NCI-H128 (cell line): ENCODE measurements around the gene HHATL.

Experiments
- DNase-seq: peaks from one replicate; lab custom pipeline; 2025; ENCODE audit not compliant: unreplicated experiment; lab: John Stamatoyannopoulos, UW

HHATL gene

DNA sequence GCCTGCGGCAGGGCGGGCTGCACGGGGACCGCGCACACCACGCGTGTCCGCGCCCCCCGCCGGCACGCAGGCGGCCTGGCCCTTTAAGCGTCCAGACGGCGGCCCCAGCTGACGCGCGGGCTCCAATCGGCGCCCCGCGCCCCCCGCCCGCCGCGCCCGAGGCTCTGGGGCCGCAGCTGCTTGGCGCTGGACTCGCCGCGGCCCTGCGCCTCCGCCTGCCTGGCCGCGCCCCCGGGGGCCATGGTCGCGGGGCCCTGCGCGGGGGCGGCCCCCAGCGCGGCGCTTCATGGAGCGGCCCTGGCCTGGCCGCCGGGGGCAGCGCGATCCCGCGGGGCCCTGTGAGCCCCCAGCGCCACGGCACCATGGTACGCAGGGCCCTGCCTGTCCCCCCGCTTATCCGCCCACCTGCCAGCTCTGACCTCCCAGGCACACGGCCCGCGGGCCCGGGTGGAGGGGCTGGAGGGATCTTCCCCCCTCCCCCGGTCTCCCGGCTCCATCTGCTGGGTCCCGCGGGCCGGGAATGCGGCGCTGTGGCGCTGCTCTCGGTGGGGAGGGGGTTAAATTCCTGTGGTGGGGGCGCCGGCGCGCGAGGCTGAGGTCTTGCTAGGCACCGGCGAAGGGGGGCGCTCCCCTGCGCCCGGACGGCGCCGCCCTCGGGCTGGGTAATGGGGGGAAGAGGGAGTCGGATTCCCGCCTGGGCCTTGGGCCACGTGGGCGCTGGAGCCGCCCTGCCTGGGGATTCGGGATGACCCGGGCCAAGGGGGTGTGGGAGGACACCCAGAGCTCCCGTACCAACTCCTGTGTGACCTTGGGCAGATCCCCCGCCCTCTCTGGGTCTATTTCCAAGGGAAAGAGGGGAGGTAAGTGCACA lies 48.0 kb downstream of the HHATL start:
- DNase-seq = no peak

DNA sequence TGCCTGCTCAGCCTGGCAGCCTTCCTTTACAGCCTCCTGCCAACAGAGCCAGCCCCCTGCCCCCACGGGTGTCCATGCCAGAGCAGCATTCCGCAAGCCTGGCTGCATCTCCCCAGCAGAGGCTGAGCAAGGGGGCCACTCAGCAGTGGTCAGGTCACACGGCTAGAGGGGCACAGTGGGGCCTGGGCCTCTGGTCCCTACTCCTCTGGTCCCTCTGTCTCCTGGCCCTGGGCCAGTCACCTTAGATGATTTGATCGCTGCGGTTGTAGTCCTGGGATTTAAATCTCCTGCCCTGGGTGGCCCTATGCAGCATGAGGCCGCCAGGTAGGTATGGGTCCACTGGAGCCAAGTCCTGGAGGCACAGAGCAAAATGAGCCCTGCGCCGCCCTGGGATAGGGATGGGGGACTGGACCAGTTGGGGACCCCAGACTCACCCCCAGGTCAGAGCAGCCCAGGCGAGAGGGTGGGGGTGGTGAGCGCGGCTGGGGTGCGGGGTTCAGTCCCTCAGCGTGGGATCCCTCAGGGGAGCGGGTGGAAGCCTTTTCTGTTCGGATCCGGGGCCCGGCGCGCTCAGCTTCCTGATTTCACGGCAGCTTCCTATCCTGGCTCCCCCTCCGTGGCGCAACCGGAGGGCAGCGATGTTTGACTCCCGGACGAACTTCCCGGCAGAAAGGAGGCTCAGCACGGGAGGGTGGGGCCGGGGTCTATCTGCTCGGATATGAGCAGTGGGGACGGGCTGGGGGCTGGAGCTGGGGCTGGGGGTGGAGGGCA lies 48.9 kb downstream of the HHATL start, which contains the start of gene ZBTB47:
TSS of gene ZBTB47 (plus strand) at position 138 of the 771 bp plus-strand sequence. CDS start 4,659 bp downstream, outside the sequence.
- DNase-seq = no peak

DNA sequence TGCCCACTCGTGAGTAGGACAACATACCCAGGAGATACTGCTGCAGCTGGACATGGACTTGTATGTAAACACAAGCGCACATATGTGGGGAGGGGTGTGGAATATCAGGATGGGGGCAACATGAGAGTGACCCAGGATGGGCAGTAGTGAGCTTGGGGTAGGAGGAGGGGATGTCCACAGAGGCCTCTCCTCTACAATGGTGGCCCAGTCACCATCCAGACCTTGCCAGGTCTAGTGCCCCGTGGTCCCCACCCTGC lies 49.4 kb downstream of the HHATL start:
- DNase-seq = no peak

DNA sequence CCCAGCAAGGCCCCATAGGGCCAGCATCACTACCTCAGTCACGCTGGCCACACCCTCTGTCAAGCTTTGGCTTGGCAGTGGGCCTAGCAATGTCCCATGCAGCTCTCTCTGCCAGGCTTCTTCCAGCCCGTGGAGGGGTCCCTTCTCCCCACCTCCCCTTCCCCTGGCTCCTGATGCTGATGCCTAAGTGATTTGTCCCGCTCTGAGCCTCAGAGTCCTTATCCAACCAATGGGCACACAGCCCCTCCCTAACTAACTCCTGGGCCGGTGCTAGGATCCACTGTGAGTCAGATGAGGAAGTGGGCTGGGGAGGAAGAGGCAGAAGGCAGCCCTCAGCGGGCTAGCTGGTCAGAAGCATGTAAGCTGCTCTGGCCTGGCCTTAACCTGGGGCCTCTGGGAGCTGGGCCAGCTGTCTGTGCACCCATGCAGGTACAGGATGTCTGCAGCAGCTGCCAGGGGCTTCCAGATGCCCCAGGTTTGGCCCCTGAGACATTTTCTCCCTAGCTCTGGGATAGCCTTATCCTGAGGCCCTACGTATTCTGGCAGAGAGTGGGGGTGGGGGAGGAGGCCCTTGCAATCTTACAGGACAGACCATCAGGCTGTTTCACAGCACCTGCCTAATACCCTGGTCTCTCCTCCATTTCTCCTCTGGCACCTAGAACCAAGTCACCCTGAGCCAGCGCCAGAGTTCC lies 49.8 kb downstream of the HHATL start:
- DNase-seq = no peak

DNA sequence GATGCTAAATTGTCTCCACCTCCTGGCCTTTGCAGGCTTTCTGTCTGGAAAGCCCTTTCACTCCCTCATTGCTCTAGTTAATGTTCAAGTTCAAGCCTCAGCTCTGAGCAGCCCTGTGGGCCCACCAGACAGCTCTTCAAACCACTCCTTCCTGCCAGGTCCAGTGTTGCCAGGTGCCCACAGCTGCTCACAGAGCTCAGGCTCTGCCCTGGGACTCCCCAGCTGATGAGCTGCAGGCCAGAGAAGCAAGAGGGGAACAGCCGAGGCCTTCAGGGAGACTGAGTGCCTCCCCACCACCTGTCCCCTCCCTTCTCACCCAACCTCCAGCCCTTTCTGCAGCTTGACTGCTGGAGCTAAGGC lies 50.4 kb downstream of the HHATL start:
- DNase-seq = no peak

DNA sequence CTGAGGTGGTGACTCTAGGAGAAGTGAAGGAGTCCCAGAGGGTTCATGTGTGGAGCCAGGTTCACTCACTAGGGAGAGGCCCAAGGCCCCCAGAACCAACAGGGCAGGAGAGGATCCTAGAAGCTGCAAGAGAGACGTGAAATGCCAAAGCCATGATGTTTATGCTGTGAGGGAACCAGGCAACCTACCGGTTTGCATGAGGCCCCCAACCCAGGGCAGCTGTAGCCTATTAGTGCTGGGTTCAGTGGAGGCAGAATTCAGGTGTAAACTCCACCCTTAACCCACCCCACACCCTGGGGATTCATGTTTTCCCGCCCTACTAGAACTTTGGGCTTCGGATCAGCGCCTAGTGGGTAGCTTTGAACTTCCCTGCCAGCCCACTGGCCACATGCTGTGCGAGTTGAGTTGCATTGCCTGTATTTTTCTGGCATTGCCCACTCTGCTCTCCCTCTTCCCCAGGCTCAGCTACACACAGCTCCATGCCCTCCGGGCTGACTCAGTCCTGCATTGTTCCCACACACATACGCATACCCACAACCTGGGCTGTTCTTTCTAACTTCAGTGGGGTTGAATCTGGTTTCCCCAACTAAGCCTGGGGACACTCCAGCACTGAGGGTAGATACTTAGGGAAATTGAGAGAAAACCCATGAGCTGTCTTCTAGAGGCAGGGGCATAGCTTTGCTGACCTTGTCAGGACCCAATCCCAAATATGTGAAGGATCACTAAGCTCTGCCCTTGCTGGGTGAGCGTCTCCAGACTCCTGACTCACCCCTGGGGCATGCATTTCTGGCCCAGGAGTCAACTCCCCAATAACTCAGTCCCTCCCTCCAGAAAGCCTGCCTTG lies 51.1 kb downstream of the HHATL start:
- no peak for DNase-seq

DNA sequence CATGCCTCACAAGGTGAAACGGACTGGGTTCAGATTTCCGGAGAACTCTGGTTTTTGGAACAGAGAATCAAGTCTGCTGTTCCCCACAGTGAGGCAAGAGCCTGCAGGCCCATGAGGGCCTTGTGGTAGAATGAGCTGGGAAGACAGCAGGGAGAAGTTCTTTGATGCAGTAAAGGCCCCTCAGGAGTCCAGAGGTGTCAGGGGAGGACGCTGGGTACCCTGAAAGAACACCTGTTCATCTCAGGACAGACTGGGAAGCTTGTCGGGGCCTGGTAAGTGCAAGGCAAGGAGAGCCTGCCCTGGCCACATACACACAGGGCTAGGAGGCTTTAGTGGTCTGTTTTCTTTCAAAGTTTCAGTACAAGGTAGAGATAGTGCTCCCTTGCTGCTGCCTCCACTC lies 52.8 kb downstream of the HHATL start:
- DNase-seq = no peak

DNA sequence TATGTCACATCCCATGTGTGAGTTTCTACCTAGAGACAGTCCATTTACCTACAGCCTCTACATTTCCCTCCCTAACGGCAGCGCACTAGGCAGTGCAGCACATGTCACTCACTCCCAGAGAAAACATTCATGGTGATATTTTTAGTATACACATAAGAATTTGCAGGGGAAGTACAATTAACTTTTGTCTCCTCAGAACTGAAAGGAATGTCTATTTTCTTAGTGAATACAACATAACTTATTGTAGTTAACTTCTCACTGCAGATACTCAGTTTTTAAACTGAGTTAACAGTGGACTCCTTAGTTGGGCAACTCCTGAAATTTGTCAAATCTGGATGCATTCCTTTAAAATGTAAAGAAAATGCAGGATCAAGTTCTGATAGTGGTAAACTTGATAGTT lies 53.6 kb downstream of the HHATL start:
- no peak for DNase-seq

DNA sequence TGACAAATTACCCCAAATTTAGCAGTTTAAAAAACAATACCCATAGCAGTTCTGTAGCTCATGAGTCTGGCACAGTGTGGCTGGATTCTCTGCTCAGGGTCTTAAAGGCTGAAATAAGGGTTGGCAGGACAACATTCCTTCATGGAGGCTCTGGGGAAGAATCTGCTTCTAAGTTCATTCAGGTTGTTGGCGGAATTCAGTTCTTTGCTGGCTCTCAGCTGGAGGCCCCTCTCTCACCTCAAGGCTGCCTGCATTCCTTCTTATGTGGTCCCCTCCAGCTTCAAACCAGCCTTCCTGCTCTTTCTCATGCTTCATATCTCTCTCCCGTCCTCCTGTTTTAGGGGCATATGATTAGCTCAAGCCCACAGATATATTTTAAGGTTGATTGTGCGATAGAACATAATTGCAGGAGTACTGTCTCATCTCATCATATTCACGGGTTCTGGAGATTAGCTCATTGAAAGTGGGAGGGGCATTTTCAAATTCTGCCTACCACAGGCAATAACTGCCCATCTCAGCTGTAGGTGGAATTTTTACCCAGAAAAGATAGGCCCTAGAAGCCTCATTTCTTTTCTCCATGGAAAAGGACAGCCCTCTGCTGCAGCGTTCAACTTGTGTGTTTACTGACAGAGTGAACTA lies 54.7 kb downstream of the HHATL start:
- no peak for DNase-seq
